ENCODE measurements around the gene ADA. TPM values are rescaled to one million over a fixed set of nuclear protein-coding genes. Genes with fewer than 3 reads are reported as not detected.

Gene ADA
- total and polyA plus RNA-seq, 2 of the 4 experiments (the other 2 are of a cell fraction): 8.1 to 11.0 TPM

DNA sequence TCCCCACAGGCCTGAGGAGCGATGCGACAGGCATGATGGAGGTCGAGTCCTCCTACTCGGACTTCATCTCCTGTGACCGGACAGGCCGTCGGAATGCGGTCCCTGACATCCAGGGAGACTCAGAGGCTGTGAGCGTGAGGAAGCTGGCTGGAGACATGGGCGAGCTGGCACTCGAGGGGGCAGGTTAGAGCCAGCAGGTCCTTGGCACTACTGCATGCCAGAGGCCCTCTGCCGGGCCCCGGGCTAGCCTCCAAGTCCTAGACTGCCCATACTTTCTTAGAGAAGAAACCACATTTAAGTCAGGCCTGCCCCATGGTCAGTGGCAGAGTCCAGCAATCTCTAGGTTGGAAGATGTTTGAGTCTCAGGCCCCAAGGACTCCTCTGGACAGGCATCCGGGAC lies 37.0 kb downstream of the ADA start:
- H3K18ac ChIP-seq (ENCODE audit: low read depth, low read length): no peak overlapping the region
- H2BK15ac ChIP-seq (ENCODE audit: low read depth, low read length): no peak overlapping the region
- in situ Hi-C loops (cut with MboI; ENCODE audit: low sequenced_read_pairs) (loop anchor here (10.0 kb wide), 1 partner anchor 140 kb away; the partner anchor contains the start of gene TTPAL), intact Hi-C loops (cut with micrococcal nuclease) (loop anchor here (5.0 kb wide), 1 partner anchor 117 kb away; no protein-coding TSS in a partner anchor), dilution Hi-C loops (cut with HindIII; ENCODE audit: low sequenced_read_pairs, unreplicated experiment) (no loop called here)
- ChIA-PET POLR2A (ENCODE audit: unreplicated experiment) (no interaction called here), CTCF (no interaction called here)
- no peaks in the 10 kb centered on the region for H3K9me3 ChIP-seq (ENCODE audit: control insufficient read depth, insufficient read depth, low read length)
- H2BK20ac ChIP-seq (ENCODE audit: low read depth, low read length): no peak overlapping the region
- no peak overlapping the region for H3K4me3 ChIP-seq (ENCODE audit: insufficient read depth, low read depth, low read length)
- H3K4me1 ChIP-seq (ENCODE audit: control insufficient read depth, insufficient read depth, low read length): peaks cover 3% of the 10 kb centered on the region
- H3K56ac ChIP-seq (ENCODE audit: extremely low read depth, insufficient read depth, low read length): no peak overlapping the region
- H3K4me2 ChIP-seq (ENCODE audit: low read depth, low read length): no peak overlapping the region
- BruUV-seq (replicated peaks): no TSS peak
- no peak for ATAC-seq (ENCODE audit: low read depth)
- H2BK5ac ChIP-seq (ENCODE audit: low read depth, low read length, poor library complexity, severe bottlenecking): no peak overlapping the region
- no peaks in the 10 kb centered on the region for H3K9me1 ChIP-seq (ENCODE audit: insufficient read depth, low read length)
- no peaks in the 10 kb centered on the region for H3K27me3 ChIP-seq (ENCODE audit: control insufficient read depth, insufficient read depth, low read length)
- H2BK120ac ChIP-seq (ENCODE audit: low read depth, low read length): no peak overlapping the region
- H4K91ac ChIP-seq (ENCODE audit: insufficient read depth, low read depth, low read length): no peak overlapping the region
- H2AK9ac ChIP-seq (replicated peaks; ENCODE audit: low read depth, low read length, poor library complexity): no peak overlapping the region
- WGBS, 2 experiments (ENCODE audit: extremely low coverage in 2 of 2, insufficient read length in 1 of 2): 88% methylated on average over 5 of the region's 14 CpGs; no CpG with 5 or more reads in 1 of the 2 experiments
- H3K79me1 ChIP-seq (ENCODE audit: low read depth in 1 of 2, low read length in 2 of 2): peaks cover 2 to 29% of the 10 kb centered on the region in 2 experiments; a peak in 2 of 4 replicates
- no peak overlapping the region for H3K4ac ChIP-seq (ENCODE audit: low read depth, low read length)
- no peak for DNase-seq
- H3K9ac ChIP-seq (ENCODE audit: low read depth, low read length): no peak overlapping the region
- H3K27ac ChIP-seq (ENCODE audit: insufficient read depth, low read length): no peak overlapping the region
- H4K8ac ChIP-seq (ENCODE audit: low read depth in 2 of 2, low read length in 2 of 2): no peak overlapping the region
- no peak overlapping the region for H3K23ac ChIP-seq (ENCODE audit: low read depth, low read length)
- peaks cover 40% of the 10 kb centered on the region for H3K36me3 ChIP-seq (ENCODE audit: control insufficient read depth, insufficient read depth, low read length)
- TF ChIP-seq SMC3 (IDR thresholded peaks at IDR 0.05; ENCODE audit: low read depth, low read length) (no peak), MXI1 (IDR thresholded peaks at IDR 0.05; ENCODE audit: borderline replicate concordance, low read depth, low read length) (no peak), CHD1 (IDR thresholded peaks at IDR 0.05; ENCODE audit: low read depth, low read length) (no peak), FOS (IDR thresholded peaks at IDR 0.05; ENCODE audit: low read depth, low read length) (no peak), RAD21 (IDR thresholded peaks at IDR 0.05; ENCODE audit: low read length) (no peak), POLR2A (IDR thresholded peaks at IDR 0.05; ENCODE audit: low read depth, low read length) (no peak), RCOR1 (IDR thresholded peaks at IDR 0.05; ENCODE audit: insufficient replicate concordance, low read length) (no peak), CEBPB (IDR thresholded peaks at IDR 0.05; ENCODE audit: low read depth, low read length) (no peak)
- TF ChIP-seq, protein P1, sequence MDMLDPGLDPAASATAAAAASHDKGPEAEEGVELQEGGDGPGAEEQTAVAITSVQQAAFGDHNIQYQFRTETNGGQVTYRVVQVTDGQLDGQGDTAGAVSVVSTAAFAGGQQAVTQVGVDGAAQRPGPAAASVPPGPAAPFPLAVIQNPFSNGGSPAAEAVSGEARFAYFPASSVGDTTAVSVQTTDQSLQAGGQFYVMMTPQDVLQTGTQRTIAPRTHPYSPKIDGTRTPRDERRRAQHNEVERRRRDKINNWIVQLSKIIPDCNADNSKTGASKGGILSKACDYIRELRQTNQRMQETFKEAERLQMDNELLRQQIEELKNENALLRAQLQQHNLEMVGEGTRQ (IDR thresholded peaks at IDR 0.05; ENCODE audit: low read depth, low read length): no peak
- TF ChIP-seq, protein P2, sequence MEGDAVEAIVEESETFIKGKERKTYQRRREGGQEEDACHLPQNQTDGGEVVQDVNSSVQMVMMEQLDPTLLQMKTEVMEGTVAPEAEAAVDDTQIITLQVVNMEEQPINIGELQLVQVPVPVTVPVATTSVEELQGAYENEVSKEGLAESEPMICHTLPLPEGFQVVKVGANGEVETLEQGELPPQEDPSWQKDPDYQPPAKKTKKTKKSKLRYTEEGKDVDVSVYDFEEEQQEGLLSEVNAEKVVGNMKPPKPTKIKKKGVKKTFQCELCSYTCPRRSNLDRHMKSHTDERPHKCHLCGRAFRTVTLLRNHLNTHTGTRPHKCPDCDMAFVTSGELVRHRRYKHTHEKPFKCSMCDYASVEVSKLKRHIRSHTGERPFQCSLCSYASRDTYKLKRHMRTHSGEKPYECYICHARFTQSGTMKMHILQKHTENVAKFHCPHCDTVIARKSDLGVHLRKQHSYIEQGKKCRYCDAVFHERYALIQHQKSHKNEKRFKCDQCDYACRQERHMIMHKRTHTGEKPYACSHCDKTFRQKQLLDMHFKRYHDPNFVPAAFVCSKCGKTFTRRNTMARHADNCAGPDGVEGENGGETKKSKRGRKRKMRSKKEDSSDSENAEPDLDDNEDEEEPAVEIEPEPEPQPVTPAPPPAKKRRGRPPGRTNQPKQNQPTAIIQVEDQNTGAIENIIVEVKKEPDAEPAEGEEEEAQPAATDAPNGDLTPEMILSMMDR (conservative IDR thresholded peaks at IDR 0.05; ENCODE audit: low read depth, low read length): no peak
- no peak overlapping the region for H4K5ac ChIP-seq (ENCODE audit: low read depth, low read length)
- peaks cover 6% of the 10 kb centered on the region; the same call in 1 of the 2 replicates for H4K20me1 ChIP-seq (ENCODE audit: insufficient read depth, low read length)
- H2AFZ ChIP-seq (replicated peaks; ENCODE audit: low read length, poor library complexity): no peak overlapping the region
- no peak overlapping the region for H3K14ac ChIP-seq (replicated peaks; ENCODE audit: low read depth, low read length)
- no peak overlapping the region for H2AK5ac ChIP-seq (ENCODE audit: low read depth, low read length)
